NCI-H526 (cell line): ENCODE measurements around the gene ATG13.
A peak's percentile ranks its signal among the peaks of the same experiment; 100 is the strongest.

ENCODE experiments used
- DNase-seq, 2 experiments: peaks; one replicate each; lab custom pipeline; 2025; lab: John Stamatoyannopoulos, UW

The ATG13 gene

GRCh38 chr11:46607516-46607915 is 9.8 kb upstream of the ATG13 start:
- no peak for DNase-seq

GRCh38 chr11:46609386-46609785 is 8.0 kb upstream of the ATG13 start:
- DNase-seq, result no peak

- DNase-seq, result no peak
Measured at GRCh38 chr11:46611526-46612304, 5.6 kb upstream of the ATG13 start.

GRCh38 chr11:46612326-46612725 is 5.0 kb upstream of the ATG13 start:
- no peak for DNase-seq

- DNase-seq, result no peak
Measured at GRCh38 chr11:46615756-46616155, 1.6 kb upstream of the ATG13 start.

GRCh38 chr11:46616551-46617133 is 711 bp upstream of the ATG13 start:
- DNase-seq, result peak in 1 of 2 experiments; percentile 16

- DNase-seq, result no peak
Measured at GRCh38 chr11:46617972-46618314, 590 bp downstream of the ATG13 start.

- DNase-seq, result peak in 1 of 2 experiments; percentile 29
Measured at GRCh38 chr11:46618837-46619236, 1.5 kb downstream of the ATG13 start.

- DNase-seq, result no peak
Measured at GRCh38 chr11:46625406-46625805, 8.1 kb downstream of the ATG13 start.

GRCh38 chr11:46628961-46629360 is 11.6 kb downstream of the ATG13 start:
- no peak for DNase-seq

GRCh38 chr11:46630237-46630636 is 12.9 kb downstream of the ATG13 start:
- DNase-seq, result no peak

GRCh38 chr11:46631676-46632075 is 14.3 kb downstream of the ATG13 start:
- no peak for DNase-seq

GRCh38 chr11:46632502-46632901 is 15.1 kb downstream of the ATG13 start:
- no peak for DNase-seq

- DNase-seq, result no peak
Measured at GRCh38 chr11:46633291-46634217, 16.2 kb downstream of the ATG13 start.

- no peak for DNase-seq
Measured at GRCh38 chr11:46635557-46636139, 18.3 kb downstream of the ATG13 start.

- peak; percentile 56 to 76 for DNase-seq
Measured at GRCh38 chr11:46637546-46637945, 20.2 kb downstream of the ATG13 start.

GRCh38 chr11:46639197-46639839 is 22.0 kb downstream of the ATG13 start:
- no peak for DNase-seq

GRCh38 chr11:46640036-46640788 is 22.9 kb downstream of the ATG13 start:
- DNase-seq, result no peak

- no peak for DNase-seq
Measured at GRCh38 chr11:46641639-46642038, 24.3 kb downstream of the ATG13 start.

- no peak for DNase-seq
Measured at GRCh38 chr11:46642627-46643335, 25.4 kb downstream of the ATG13 start.
